Measurements from ENCODE around the gene CD40.

Gene CD40

GRCh38 chr20:46123482-46124245 lies 5.5 kb downstream of the CD40 start:
- DNase-seq, result no peak

GRCh38 chr20:46126440-46127056 lies 8.4 kb downstream of the CD40 start:
- no peak for DNase-seq

- no peak for DNase-seq
These were observed 9.4 kb downstream of the CD40 start for GRCh38 chr20:46127396-46128010.

GRCh38 chr20:46128310-46129151 lies 10.4 kb downstream of the CD40 start:
- no peak for DNase-seq

- no peak for DNase-seq
These were observed 11.9 kb downstream of the CD40 start for GRCh38 chr20:46129955-46130481.

- DNase-seq, result no peak
These were observed 12.4 kb downstream of the CD40 start for GRCh38 chr20:46130534-46130933.

GRCh38 chr20:46131396-46131795 lies 13.3 kb downstream of the CD40 start:
- DNase-seq, result no peak

GRCh38 chr20:46132705-46133120 lies 14.6 kb downstream of the CD40 start:
- peak; percentile 32 for DNase-seq

- no peak for DNase-seq
These were observed 16.0 kb downstream of the CD40 start for GRCh38 chr20:46133886-46134654.

- no peak for DNase-seq
These were observed 16.6 kb downstream of the CD40 start for GRCh38 chr20:46134716-46135115.

- DNase-seq, result no peak
These were observed 17.9 kb downstream of the CD40 start for GRCh38 chr20:46135856-46136633.

GRCh38 chr20:46137816-46138215 lies 19.7 kb downstream of the CD40 start:
- no peak for DNase-seq

GRCh38 chr20:46139266-46139889 lies 21.3 kb downstream of the CD40 start:
- no peak for DNase-seq

GRCh38 chr20:46139908-46140482 lies 21.9 kb downstream of the CD40 start:
- no peak for DNase-seq

GRCh38 chr20:46142124-46142523 lies 24.0 kb downstream of the CD40 start:
- no peak for DNase-seq

GRCh38 chr20:46144432-46145025 lies 26.4 kb downstream of the CD40 start:
- DNase-seq, result no peak

- DNase-seq, result no peak
These were observed 27.6 kb downstream of the CD40 start for GRCh38 chr20:46145713-46146112.

GRCh38 chr20:46148313-46149208 lies 30.4 kb downstream of the CD40 start:
- DNase-seq, result no peak

GRCh38 chr20:46150943-46151342 lies 32.8 kb downstream of the CD40 start:
- no peak for DNase-seq

Measured in central memory CD4-positive, alpha-beta T cell (primary cell).